HuH-7 (cell line): ENCODE results near the gene ETV4.

ENCODE experiments used
- DNase-seq: peaks from one replicate; pipeline ENCODE4 v3.0.0; 2011; ENCODE audit warnings: low spot score

The ETV4 gene

GRCh38 chr17:43572368-43572980, 26.3 kb upstream of the ETV4 start:
- DNase-seq: no peak

GRCh38 chr17:43570518-43570928, 24.4 kb upstream of the ETV4 start:
- no peak for DNase-seq

- DNase-seq: no peak
These were observed 22.5 kb upstream of the ETV4 start for GRCh38 chr17:43568506-43569082.

- DNase-seq: no peak
These were observed 17.8 kb upstream of the ETV4 start for GRCh38 chr17:43563600-43564594.

GRCh38 chr17:43562679-43563599, 16.8 kb upstream of the ETV4 start:
- no peak for DNase-seq

- DNase-seq: no peak
These were observed 14.6 kb upstream of the ETV4 start for GRCh38 chr17:43560461-43561427.

- DNase-seq: no peak
These were observed 13.1 kb upstream of the ETV4 start for GRCh38 chr17:43559161-43559816.

- no peak for DNase-seq
These were observed 12.6 kb upstream of the ETV4 start for GRCh38 chr17:43558805-43559160.

- DNase-seq: no peak
These were observed 10.2 kb upstream of the ETV4 start for GRCh38 chr17:43556292-43556691.

GRCh38 chr17:43554857-43555256, 8.7 kb upstream of the ETV4 start:
- no peak for DNase-seq

GRCh38 chr17:43553573-43553972, 7.4 kb upstream of the ETV4 start:
- no peak for DNase-seq

GRCh38 chr17:43552229-43552837, 6.2 kb upstream of the ETV4 start:
- DNase-seq: peak; percentile 66

- DNase-seq: no peak
These were observed 4.6 kb upstream of the ETV4 start for GRCh38 chr17:43550754-43551153.

GRCh38 chr17:43549496-43549895, 3.4 kb upstream of the ETV4 start:
- no peak for DNase-seq

GRCh38 chr17:43548689-43549379, 2.7 kb upstream of the ETV4 start:
- DNase-seq: no peak

- no peak for DNase-seq
These were observed 1.6 kb upstream of the ETV4 start for GRCh38 chr17:43547659-43548256.

GRCh38 chr17:43547189-43547550, 1.0 kb upstream of the ETV4 start:
- DNase-seq: no peak

GRCh38 chr17:43545383-43545632, 832 bp downstream of the ETV4 start:
- DNase-seq: no peak
